ENCODE measurements around the gene ZNF556. TPM values are rescaled to one million over a fixed set of nuclear protein-coding genes. Genes with fewer than 3 reads are reported as not detected.
"Not testable (repeated sequence)": the region's sequence is repeated elsewhere in the genome, so short reads cannot be mapped to it uniquely, and the experiment has no call there.

Gene ZNF556
- polyA plus RNA-seq, 3 donors: 0.76 to 1.3 (median 1.1) TPM

- DNase-seq (ENCODE audit: low read depth in 3 of 3, low spot score in 2 of 3): no peak
Measured at GRCh38 chr19:2852598-2852997, 14.5 kb upstream of the ZNF556 start.

GRCh38 chr19:2853015-2853606 lies 14.0 kb upstream of the ZNF556 start:
- DNase-seq (ENCODE audit: low read depth in 3 of 3, low spot score in 2 of 3): no peak

- DNase-seq (ENCODE audit: low read depth in 3 of 3, low spot score in 2 of 3): no peak
Measured at GRCh38 chr19:2854849-2855248, 12.3 kb upstream of the ZNF556 start.

GRCh38 chr19:2856457-2857050 lies 10.6 kb upstream of the ZNF556 start:
- DNase-seq (ENCODE audit: low read depth in 3 of 3, low spot score in 2 of 3): no peak

GRCh38 chr19:2858864-2859263 lies 8.3 kb upstream of the ZNF556 start:
- DNase-seq (ENCODE audit: low read depth in 3 of 3, low spot score in 2 of 3): no peak

GRCh38 chr19:2863816-2864215 lies 3.3 kb upstream of the ZNF556 start:
- no peak for DNase-seq (ENCODE audit: low read depth in 3 of 3, low spot score in 2 of 3)

GRCh38 chr19:2865334-2866100 lies 1.6 kb upstream of the ZNF556 start:
- DNase-seq (ENCODE audit: low read depth in 3 of 3, low spot score in 2 of 3): peak in 1 of 3 donors; percentile 20

GRCh38 chr19:2866495-2867024 lies 575 bp upstream of the ZNF556 start:
- DNase-seq (ENCODE audit: low read depth in 3 of 3, low spot score in 2 of 3): no peak

GRCh38 chr19:2869618-2870017 lies 2.5 kb downstream of the ZNF556 start:
- no peak for DNase-seq (ENCODE audit: low read depth in 3 of 3, low spot score in 2 of 3)

GRCh38 chr19:2872175-2872574 lies 5.0 kb downstream of the ZNF556 start:
- DNase-seq (ENCODE audit: low read depth in 3 of 3, low spot score in 2 of 3): not testable (repeated sequence)

- no peak for DNase-seq (ENCODE audit: low read depth in 3 of 3, low spot score in 2 of 3)
Measured at GRCh38 chr19:2877398-2878331, 10.5 kb downstream of the ZNF556 start.

GRCh38 chr19:2883686-2884439 lies 16.7 kb downstream of the ZNF556 start:
- DNase-seq (ENCODE audit: low read depth in 3 of 3, low spot score in 2 of 3): no peak

- DNase-seq (ENCODE audit: low read depth in 3 of 3, low spot score in 2 of 3): no peak
Measured at GRCh38 chr19:2885736-2886135, 18.6 kb downstream of the ZNF556 start.

- DNase-seq (ENCODE audit: low read depth in 3 of 3, low spot score in 2 of 3): peak; percentile 25 to 67 (median 65)
Measured at GRCh38 chr19:2887391-2887914, 20.3 kb downstream of the ZNF556 start.

- DNase-seq (ENCODE audit: low read depth in 3 of 3, low spot score in 2 of 3): no peak
Measured at GRCh38 chr19:2888731-2889224, 21.6 kb downstream of the ZNF556 start.

- DNase-seq (ENCODE audit: low read depth in 3 of 3, low spot score in 2 of 3): not testable (repeated sequence)
Measured at GRCh38 chr19:2890531-2890930, 23.4 kb downstream of the ZNF556 start.

- no peak for DNase-seq (ENCODE audit: low read depth in 3 of 3, low spot score in 2 of 3)
Measured at GRCh38 chr19:2896694-2897093, 29.6 kb downstream of the ZNF556 start.

GRCh38 chr19:2900296-2901252 lies 33.4 kb downstream of the ZNF556 start, which contains the start of gene ZNF57:
ZNF57 (plus strand) TSS chr19:2900928; CDS start chr19:2901046, 118 bp downstream.
- DNase-seq (ENCODE audit: low read depth in 3 of 3, low spot score in 2 of 3): peak; percentile 89 to 97 (median 96)

All from right renal cortex interstitium (tissue), 3 donors.